Smooth muscle cell of the brain vasculature (primary cell): ENCODE data around the gene HLA-DPB1.
"Not testable (repeated sequence)": the region's sequence is repeated elsewhere in the genome, so short reads cannot be mapped to it uniquely, and the experiment has no call there.

Experiments
- DNase-seq: peaks from one replicate; pipeline ENCODE4 v3.0.0-alpha.2; 2012; ENCODE audit warnings: low read depth, low spot score

HLA-DPB1 gene

DNA sequence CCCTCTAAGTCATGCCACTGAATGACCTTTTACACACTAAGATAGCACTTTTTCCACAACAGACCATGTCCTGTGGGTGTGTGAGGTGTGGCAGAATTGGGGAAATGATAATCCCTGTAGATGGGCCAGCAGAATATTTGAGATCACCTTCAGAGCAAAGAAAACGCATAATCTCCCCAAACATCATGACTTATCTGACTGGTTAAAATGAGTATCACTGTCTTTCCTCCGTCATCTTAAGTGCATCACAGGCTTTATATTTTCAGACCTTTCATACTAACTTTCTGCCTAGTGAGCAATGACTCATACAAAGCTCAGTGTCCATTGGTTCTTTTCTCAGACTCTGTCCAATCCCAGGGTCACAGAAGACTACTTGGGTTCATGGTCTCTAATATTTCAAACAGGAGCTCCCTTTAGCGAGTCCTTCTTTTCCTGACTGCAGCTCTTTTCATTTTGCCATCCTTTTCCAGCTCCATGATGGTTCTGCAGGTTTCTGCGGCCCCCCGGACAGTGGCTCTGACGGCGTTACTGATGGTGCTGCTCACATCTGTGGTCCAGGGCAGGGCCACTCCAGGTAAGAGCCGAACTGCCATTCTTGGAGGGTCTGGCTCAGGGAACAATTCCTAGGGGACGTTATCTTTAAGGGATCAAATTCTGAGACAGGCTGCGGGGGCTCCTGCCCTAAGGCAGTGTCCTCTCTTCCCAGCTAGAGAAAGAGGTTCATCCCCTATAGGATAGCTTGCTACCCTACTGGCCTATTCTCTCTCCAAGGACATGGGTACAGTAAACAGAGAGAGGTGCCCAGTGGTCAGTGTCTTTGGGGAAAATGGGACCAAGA lies at the start of gene HLA-DPB1:
HLA-DPB1 (plus strand) TSS at position 423 of the 838 bp plus-strand sequence; CDS start at position 475, 52 bp downstream.
- DNase-seq, result peak; percentile 13

DNA sequence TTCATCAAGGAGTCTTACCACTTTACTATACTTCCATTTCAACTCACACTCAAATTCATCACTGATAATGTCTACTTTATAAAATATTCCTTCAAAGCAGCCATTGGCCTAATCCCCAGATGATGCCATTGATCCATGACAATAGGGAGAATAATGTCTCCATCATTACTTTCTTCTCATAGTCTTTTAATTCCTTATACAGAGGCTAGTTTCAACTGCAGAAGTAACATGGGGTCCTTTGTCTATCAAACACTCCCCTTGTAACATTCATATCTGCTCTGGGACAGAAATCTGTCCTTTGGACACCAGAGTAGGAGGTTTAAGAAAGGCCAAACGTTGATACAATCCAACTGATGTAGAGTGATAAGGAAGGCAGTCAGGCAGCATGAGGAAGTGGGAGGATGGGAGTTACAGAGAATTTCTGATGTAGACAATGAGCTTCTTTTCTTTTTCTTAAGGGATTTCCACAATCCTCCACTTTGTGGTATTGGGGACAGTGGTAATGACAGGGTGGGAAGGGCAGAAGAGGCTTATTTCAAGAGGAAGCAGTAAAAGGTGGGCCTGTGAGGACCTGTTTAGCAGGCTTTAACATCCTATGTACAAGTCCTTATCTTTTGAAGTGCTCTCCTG lies 47.5 kb upstream of the HLA-DPB1 start:
- no peak for DNase-seq

DNA sequence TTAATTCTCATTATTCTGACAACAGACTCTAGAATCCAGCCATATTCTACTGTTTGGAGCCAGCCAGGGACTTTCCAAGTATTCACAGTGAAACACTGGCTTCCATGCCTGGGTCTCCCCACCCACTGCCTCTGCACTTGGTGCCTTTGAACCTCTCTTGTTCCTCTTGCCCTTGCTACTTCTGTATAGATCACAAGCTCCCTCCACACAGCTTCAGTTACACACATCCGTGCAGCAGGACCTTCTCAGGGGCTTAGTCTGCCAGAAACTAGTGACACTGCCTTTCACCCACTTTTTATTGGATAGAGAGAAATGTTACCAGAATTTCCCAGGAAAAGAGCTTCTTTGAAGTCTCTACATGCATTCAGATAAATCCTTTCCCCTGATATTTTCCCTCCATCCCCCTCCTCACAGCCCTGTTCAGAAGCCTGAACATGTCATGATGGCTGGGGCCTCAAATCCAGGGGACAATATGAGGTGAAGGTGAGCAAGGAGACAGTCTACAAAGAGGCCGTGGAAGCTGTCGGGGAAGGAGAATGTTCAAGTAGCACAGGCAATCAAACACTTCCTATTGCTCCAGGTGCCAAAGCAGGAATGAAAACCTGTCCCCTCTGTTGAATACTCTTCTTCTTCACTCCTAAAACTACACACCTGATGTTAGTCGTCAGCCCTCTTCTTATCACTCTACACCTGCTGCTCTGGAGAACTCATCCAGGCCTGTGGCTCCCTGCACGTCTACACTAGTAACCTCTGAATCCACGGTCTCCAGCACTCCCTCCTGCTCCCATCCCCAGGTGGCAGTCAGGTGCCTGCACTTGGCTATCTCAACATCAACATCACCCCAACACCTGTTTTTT lies 46.2 kb upstream of the HLA-DPB1 start:
- no peak for DNase-seq

DNA sequence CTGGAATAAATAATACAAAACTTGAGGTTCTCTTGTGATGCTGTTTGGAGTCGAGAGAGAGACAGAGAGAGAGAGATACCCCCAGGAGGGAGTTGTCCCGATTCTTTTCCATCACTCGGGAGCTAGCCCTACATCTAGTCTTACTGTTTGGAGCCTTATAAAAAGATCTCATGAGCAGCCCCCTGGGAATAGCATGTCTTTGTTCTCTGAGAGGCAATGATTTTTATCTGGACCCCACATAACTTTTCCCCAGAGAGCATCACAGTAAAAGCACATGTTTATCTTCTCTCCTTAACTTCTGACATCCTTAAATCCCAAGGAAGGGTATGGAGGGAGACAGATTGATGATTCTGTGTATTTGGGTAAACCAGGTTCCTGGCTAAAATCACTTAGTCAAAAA lies 45.5 kb upstream of the HLA-DPB1 start:
- no peak for DNase-seq

DNA sequence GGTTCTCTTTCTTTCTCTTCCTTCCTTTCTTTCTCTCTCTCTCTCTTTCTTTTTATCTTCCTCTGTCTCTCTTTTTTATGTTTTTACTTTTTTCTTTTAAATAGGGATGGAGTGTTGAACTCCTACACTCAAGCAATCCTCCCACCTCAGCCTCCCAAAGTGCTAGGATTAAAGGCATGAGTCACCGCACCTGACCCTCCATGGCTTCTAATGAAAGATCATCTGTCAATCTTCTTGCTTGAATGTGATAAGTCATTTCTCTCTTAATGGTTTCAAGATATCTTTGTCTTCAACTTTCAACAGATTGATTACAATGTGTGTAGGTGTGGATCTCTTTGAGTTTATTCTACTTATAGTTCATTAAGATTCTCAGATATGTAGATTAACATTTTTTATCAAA lies 41.2 kb upstream of the HLA-DPB1 start:
- DNase-seq, result no peak

DNA sequence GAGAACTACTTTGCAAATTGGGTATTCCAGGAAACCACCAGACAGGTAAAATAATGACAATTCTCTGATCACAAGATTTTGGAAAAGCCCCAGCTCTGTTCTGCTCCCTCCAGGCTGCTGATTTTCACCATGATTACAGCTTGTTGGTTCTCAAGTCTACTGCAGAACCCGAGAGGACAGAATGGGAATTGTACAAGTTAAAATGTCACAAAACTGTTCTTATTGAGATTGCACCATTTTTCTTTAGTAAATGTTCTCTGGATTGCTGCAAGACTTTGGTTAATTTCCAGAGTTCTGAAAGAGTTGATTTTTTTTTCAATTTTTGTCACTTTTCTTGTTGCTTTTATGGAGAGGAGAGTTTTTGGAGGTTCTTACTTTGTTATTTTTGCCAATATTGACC lies 39.3 kb upstream of the HLA-DPB1 start:
- DNase-seq, result no peak

DNA sequence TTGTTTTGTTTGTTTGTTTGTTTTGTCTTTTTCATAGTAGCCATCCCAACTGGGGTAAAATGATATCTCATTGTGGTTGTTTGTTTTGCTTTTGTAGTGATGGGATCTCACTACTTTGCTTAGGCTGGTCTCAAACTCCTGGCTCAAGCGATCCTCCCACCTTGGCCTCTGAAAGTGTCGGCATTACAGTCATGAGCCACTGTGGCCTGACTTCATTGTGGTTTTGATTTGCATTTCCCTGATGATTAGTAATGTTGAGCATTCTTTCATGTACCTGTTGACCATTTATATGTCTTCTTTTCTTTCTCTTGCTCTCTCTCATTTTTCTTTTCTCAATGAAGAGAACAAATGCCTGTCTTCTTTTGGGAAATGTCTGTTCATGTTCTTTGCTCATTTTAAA lies 35.6 kb upstream of the HLA-DPB1 start:
- DNase-seq, result no peak

DNA sequence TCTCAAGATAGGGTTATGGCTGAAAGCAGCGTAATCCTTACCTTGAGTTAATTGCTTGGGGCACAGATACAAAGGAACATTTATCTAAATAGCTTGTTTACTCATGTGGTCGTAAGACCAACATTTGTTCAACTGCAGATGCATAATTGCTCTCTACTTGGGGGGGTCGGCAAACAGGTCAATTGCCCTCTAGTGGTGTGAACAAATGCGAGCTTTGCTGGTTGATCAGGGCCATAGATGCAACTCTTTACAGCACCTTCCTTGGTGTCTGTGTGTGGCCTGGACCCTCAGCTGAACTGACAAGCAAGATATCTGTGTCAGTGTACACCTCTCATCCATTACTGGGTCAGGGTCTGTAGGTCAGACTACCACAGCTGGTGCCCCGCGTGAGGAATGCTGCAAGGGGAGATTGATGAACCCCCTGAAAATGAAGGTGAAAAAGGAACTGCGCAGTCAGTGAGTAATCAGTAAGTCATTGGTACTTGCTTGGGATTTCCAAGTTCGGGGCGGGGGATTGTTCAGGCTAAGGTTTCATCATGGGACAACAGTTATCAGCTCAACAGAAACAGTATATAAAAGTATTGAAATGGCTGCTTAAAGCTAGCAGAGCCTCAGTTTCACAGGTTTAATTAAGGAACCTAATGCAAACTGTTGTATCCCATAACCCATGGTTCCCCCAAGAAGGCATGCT lies 26.3 kb upstream of the HLA-DPB1 start:
- no peak for DNase-seq

DNA sequence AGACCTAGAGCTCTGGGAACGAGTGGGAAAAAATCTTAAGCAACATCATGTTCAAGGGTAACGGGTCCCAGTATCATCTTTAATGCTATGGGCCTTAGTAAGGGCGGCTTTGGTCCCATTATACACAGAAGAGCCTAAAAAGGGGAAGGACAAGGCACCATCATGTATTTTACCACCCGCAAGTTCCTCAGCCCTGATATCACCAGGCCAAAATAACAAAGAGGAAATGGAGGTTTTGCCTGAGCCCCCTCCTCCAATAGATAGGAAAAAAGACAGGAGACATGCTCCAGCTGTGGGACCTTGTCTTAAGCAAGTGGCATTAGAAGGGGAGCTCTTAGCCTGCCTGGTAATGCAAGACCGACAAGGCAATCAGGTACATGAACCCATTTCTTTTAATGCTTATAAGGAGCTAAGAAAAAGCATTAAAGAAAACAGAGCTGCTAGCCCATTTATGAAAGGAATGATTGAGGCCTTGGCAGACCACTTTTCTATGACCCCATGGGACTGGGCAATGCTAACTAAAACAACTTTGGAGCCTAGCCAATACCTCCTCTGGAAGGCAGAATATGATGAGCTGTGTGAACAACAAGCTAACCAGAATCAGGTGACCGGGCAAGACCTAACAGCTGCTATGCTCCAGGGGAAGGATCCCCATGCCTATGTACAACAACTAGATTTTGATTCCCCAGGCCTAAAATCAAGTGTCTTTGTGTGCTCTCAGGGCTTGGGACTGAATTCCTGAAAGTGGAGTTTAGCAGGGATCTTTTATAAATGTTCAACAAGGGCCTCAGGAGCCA lies 25.6 kb upstream of the HLA-DPB1 start:
- DNase-seq, result no peak

DNA sequence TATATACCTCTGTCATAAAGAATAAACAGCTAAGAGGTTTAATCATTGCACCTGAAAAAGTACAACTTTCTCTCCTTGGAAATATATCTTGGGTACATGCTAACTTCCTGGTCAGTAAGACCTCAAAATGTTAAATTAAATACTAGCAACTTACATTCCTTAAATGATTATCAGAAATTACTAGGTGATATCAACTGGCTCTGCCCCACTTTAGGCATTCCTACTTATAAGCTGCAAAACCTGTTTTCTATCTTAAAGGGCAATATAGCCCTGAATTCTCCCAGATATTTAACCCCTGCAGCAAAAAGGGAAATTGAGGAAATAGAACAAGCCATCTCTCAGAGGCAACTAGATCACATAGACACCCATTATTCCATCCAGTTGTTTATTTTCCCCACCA lies 23.2 kb upstream of the HLA-DPB1 start:
- no peak for DNase-seq

DNA sequence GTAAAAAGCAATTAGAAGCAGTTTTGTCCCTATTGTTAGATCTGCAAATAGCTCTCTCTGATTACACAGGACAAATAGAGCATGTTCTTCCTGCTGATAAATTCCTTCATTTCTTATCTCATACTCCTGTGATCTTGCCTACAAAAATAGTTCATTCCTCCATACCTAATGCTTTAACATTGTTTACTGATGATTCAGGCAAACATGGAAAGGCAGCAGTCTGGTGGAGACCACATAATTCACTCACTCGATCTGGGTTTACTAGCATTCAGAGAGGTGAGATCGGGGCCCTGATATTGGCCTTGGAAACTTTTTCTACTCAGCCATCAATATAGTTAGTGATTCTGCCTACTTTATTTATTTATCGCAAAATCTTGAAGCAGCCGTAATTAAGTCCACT lies 22.6 kb upstream of the HLA-DPB1 start:
- DNase-seq, result no peak

DNA sequence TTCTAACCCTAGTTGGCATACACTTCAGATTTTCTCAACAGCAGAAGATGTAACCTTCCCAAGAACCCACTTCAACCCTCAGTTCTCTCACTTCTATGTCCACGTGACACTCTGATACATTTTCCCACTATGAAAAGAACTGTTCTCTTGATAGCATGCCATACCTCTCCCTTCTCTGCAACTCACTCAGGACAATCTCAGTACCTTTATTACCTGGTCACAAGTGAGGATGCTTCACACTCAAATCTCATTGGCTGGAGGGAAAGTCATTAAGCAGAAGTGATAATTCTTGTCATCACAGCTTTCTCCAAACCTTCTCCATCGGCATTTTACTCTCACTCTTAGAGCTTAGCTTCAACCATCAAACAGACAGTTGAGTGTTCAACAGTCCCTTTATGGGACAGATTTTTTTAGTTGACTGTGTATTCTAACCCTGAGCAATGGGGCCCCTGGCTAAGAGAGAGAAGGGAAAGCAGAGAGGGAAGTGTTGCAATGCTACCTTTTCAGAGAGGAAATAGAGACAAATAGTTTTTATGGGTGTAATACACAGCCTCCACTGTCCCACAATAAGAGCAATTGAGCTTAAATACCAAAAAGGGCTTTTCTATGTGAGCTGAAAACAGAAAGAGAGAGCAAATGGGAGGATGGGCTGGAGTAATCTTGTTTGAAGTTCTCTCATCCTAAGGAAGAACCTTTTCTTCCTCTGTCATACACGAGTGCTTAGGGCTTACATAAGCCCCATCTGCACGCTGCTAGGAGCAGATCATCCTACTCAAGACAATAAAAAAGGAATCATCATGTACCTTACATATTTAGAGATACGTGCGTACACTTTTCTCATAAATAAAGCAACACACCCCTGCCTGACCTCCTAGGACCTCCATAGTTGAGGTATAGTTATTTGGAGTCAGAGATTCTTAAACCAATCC lies 18.3 kb upstream of the HLA-DPB1 start:
- DNase-seq, result no peak

DNA sequence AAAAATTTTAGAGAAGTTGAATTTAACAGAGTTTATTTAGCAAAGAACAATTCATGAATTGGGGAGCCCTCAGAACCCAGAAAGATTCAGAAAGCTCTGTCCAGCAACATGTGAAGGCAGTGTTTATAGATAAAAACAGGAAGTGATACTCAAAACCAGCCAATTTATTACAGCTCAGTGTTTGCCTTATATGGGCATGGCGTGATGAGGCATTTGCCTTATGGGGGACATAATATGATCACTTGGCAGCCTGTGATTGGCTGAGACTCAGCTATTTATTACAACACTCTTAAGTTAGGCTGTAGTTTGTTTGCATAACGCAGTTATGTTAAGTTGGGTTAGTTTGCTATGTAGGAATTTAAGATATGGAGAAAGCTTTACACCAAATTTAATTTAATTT lies 13.8 kb upstream of the HLA-DPB1 start:
- DNase-seq, result no peak

DNA sequence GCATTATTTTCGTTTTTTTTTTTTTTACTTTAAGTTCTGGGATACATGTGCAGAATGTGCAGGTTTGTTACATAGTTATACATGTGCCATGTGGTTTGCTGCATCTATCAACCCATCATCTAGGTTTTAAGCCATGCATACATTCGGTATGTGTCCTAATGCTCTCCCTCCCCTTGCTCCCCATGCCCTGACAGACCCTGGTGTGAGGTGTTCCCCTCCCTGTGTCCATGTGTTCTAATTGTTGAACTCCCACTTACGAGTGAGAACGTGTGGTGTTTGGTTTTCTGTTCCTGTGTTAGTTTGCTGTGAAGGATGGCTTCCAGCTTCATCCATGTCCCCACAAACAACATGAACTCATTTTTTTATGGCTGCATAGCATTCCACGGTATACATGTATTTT lies 12.4 kb upstream of the HLA-DPB1 start:
- DNase-seq, result not testable (repeated sequence)

DNA sequence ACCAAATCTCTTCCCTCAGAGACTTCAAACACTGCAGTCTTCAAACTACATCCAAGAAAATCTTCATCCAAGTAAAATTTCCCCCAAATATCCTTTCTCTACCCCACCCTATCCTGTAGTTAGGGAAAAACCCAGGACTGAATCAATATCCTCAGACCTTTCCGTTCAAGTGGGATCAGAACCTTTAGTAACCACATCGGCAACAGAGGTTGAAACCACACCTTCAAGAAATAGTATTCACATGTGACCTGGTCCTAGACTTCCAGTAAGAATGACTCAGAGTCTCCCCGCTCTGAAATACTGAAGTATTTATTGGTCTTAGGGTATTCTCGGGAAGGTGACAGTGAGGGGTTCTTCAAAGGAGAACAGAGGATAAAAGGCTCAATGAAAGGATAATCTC lies 11.1 kb upstream of the HLA-DPB1 start:
- DNase-seq, result no peak

DNA sequence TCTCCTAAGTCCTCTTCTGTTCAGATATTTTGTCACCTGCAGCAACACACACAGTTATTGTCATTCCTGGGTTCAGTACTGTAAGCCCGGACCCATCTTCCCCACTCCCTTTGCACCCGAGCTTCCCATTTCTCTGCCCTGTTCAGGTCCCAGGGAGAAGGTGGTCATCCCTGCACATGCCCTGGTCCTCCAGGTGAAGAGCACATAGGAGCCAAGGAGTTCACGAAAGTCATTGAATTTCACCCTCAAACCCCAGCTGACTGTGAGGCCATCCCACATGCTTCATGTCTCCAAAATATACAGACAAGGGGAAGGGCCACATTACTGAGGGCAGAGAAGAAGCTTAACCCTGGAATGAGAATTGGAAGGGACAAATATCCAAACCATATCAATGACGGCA lies 10.5 kb upstream of the HLA-DPB1 start:
- no peak for DNase-seq

DNA sequence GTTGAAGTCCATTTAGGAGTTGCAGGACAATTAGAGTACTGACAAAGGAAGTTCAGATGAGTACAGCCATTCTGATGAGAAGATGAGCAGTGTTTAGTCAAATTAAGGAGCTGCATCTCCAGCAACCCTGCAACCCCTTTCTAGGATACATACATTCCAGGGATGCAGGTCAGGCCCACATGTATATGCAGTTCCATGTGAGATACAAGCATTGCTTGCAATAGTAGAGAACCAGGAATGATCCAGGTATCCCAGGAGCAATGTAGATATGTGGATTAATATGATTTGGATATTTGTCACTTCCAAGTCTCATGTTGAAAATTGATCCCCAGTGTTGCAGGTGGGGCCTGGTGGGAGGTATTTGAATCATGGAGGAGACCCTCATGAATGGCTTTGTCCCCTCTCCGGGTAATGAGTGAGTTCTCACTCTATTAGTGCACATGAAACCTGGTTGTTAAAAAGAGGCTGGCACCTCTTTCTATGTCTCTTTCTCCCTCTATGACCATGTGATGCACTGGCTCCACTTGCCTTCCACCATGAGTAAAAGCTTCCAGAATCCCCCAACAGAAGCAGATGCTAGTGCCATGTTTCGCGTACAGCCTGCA lies 8.8 kb upstream of the HLA-DPB1 start:
- no peak for DNase-seq

DNA sequence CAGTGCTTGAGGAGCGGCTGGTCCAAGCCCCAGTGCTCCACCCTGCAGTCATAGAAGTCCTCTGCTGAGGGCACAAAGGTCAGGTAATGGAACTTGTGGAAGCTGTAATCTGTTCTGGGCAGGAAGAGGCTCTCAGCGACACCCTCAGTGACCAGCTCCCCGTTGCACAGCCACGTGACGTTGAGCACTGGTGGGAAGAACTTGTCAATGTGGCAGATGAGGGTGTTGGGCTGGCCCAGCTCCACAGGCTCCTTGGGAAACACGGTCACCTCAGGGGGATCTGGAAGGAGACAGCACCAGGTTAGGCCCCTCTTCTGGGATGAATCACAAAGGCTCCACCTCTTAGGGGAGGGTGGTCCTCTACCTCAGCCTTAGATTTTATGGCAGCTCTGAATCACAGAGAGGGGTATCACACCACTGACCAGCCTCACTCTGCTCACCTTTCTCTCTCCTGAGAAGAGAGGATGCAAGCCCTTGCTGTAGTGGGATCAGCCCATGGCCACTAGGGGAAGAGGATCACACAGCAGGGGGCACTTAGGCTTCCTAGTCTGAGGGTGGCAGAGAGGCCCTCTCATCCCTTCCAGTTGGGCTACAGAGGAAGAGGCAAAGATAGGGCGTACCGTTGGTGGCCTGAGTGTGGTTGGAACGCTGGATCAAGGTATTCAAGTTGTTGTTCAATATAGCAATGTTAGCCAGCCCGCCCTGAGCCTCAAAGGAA lies 6.6 kb upstream of the HLA-DPB1 start:
- no peak for DNase-seq

DNA sequence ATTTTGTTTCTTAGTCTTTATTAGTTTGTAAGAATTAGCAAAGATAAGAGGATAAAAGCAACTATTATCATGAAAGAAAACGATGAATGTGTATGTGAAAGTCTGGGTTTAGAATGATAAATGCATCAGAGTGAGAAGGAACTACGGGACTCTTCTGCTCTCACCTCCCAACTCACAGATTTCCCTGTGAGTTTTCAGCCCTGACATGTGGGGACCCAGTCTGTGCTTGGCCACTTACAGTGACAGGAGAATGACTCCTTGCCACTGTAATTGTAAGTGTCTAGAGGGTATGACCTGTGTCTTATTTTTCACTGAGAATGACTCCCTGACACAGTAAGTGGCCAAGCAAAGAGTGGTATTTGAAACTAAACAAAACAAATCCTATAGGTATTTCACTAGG lies 4.9 kb upstream of the HLA-DPB1 start:
- no peak for DNase-seq
